GM13977 (cell line): ENCODE measurements around the gene ZNF804A.

Source experiments
- DNase-seq: peaks from one replicate; pipeline ENCODE4 v3.0.0; 2012; ENCODE audit warnings: low spot score
- in situ Hi-C: fragments of 300-500 bp; cut with MboI; formaldehyde crosslinking; loops from one replicate; pipeline ENCODE4 v1.12.0; 2022; ENCODE audit warnings: low sequenced_read_pairs, low pct_unique_long_range_greater_than_20kb, mixed read lengths, inconsistent platforms; ENCODE audit not compliant: unreplicated experiment
- TF ChIP-seq, protein P1 (sequence below): IDR thresholded peaks from 2 replicates; pipeline ENCODE4 v1.5.1; 2012; ENCODE audit warnings: mild to moderate bottlenecking, control low read depth; ENCODE audit not compliant: insufficient read depth; ENCODE audit errors: extremely low read depth, missing control alignments

The ZNF804A gene

DNA sequence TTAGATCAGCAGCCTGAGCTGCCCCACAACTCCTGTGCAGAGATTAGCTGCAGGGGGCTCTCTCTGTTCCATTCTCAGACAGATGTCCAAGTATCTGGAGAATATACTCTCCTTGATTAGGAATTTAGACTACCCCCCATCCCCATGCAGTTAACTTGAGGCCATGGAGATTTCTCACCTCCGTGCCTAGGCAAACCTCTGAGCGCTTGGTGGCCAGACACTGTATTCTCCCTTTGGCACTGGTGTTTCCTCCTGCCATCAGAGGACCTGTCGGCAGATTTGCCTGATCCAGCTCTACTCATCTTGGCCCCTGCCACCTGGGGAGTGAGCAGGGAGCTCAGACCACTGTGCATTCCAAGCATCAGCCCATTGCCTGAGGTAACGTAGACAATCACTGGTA is 48.3 kb downstream of the ZNF804A start:
- in situ Hi-C loops: no loop called here

GRCh38 chr2:184654945-184655344 is 56.6 kb downstream of the ZNF804A start:
- in situ Hi-C loops: no loop called here
- no peak for DNase-seq

More for the DNA sequence above, 48.3 kb downstream of the ZNF804A start:
- DNase-seq: no peak
- TF ChIP-seq, protein P1, sequence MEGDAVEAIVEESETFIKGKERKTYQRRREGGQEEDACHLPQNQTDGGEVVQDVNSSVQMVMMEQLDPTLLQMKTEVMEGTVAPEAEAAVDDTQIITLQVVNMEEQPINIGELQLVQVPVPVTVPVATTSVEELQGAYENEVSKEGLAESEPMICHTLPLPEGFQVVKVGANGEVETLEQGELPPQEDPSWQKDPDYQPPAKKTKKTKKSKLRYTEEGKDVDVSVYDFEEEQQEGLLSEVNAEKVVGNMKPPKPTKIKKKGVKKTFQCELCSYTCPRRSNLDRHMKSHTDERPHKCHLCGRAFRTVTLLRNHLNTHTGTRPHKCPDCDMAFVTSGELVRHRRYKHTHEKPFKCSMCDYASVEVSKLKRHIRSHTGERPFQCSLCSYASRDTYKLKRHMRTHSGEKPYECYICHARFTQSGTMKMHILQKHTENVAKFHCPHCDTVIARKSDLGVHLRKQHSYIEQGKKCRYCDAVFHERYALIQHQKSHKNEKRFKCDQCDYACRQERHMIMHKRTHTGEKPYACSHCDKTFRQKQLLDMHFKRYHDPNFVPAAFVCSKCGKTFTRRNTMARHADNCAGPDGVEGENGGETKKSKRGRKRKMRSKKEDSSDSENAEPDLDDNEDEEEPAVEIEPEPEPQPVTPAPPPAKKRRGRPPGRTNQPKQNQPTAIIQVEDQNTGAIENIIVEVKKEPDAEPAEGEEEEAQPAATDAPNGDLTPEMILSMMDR: no peak

DNA sequence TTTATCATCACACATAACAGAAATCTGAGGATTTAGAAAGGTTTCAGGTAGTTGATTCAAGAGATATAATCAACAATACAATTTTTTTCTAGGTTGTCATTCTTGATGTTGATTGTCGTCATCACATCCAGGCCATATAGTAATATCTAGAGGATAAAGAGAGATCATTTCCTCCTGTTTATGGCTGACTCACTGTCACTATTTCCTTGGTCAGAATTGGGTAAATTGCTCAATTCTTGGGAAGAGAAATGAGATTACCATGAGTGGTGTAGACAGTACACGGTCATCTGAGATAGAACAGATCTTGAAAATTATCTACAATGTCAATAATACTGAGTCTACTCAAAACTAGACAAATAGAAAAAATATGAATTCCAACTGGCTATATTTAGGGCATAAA is 78.8 kb downstream of the ZNF804A start:
- no peak for DNase-seq
- TF ChIP-seq, protein P1: no peak
- in situ Hi-C loops: no loop called here

More at GRCh38 chr2:184654945-184655344, 56.6 kb downstream of the ZNF804A start:
- TF ChIP-seq, protein P1: no peak

DNA sequence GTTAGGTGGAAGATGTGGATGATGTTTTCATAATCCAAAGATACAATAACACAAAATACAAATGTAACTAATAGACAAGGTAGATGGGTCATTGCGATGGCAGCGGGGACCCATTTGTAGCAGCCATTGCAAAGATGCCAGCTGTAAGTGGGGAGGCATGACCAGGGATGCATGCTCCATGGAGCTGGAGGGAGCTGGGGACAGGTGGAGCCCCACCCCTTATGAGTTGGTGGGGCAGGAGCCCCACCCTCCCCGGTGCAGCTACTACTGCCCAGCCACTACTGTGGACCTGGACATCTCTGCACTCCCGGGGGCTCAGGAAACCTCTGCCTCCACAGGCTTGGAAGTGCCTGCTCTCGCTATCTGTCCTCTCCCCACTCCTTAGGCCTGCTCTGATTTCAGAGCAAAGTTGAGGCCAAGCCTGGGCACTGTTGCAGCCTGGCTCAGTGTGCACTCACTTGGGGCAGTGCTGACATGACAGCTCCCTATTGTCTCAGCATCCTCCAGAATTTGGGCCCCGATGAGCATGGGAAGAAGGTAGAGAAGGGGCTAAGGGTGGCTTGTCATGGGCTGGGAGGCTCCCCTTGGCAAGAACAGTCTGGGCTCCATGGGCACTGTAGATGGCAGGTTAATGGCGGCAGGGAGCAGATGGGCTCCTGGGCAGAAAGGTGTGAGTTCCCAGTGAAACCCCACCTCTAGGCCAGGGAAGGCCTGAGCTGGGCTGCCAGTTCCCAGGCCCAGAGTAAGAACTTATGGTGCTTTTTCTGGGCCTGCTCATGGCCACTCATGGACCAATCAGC is 81.1 kb downstream of the ZNF804A start:
- in situ Hi-C loops: no loop called here
- no peak for DNase-seq
- TF ChIP-seq, protein P1: no peak

DNA sequence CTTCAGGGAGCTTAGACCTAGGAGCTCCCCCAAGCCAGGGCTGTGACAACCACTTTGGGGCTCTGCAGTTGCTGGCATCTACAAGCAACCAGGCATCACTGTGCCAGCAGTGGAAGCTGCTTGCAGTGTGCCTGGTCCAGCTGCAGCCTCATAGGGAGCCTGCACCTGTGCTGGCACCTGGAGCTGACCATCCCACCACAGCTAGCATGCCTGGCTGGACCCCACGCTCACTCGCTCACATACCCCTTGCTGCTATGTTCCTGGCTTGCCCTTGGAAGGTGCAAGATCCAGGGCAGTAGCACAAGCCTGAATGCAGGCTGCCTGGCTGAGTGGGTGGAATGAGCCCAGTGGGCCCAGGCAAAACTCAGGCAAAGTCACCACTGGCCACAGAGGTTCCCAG is 82.5 kb downstream of the ZNF804A start:
- no peak for DNase-seq
- in situ Hi-C loops: no loop called here
- TF ChIP-seq, protein P1: no peak

DNA sequence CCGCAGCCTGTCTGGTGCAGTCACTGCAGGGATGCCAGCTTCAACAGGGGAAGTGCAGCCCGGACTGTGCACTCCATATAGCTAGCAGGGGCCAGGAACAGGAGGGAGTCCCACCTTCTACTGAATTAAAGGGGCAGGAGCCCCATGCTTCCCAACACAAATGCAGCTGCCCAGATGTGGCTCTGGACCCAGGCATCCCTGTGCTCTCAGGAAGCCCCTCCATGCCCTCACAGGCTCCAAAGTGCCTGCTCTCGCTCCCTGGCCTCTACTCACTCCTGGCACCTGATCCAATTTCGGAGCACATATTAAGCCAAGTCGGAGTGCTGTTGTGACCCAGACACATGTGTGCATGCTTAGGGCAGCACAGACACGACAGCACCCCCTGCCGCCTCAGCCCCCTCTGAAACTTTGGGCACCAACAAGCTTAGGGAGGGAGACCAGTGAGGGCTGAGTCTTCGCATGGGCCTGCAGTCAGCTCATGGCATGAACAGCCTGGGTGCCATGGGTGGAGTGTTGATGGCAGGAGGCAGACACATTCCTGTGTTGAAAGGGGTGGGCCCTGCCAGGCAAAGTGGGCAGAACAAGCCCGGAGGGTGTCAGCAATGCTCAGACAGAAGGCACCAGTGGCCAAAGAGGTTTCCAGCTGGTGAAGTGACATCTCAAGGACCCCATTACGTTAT is 83.5 kb downstream of the ZNF804A start:
- in situ Hi-C loops: no loop called here
- TF ChIP-seq, protein P1: no peak
- no peak for DNase-seq
